Transverse colon (tissue), 4 donors: Measurements from ENCODE around the gene PLCXD1.

Experiments
- EP300 ChIP-seq: sonication (generic); formaldehyde crosslinking; IDR thresholded peaks from one replicate; pipeline ENCODE4 v1.6.1; 2017; ENCODE audit warnings: antibody characterized with exemption, low read depth
- POLR2A ChIP-seq: fragments of 450-650 bp; IDR thresholded peaks from one replicate; pipeline ENCODE4 v1.6.1; 2016; ENCODE audit warnings: antibody characterized with exemption, mild to moderate bottlenecking, moderate library complexity
- POLR2AphosphoS5 ChIP-seq, 3 donors: sonication (generic); formaldehyde crosslinking; IDR thresholded peaks; one replicate each; pipeline ENCODE4 v1.6.1; 2016; ENCODE audit warnings: antibody characterized with exemption in 3 of 3
- TF ChIP-seq, protein P1 (sequence below), 5 experiments: fragments of 200-600 bp in 3 of 5; fragments of 450-650 bp in 2 of 5; sonication (generic) in 3 of 5; IDR thresholded peaks; 1 replicate in 2 of 5; 2 replicates in 3 of 5; pipeline ENCODE4 v1.5.1; 2016 to 2017; ENCODE audit warnings: antibody characterized with exemption in 5 of 5, inconsistent platforms in 3 of 5, mild to moderate bottlenecking in 2 of 5, moderate library complexity in 1 of 5

DNA sequence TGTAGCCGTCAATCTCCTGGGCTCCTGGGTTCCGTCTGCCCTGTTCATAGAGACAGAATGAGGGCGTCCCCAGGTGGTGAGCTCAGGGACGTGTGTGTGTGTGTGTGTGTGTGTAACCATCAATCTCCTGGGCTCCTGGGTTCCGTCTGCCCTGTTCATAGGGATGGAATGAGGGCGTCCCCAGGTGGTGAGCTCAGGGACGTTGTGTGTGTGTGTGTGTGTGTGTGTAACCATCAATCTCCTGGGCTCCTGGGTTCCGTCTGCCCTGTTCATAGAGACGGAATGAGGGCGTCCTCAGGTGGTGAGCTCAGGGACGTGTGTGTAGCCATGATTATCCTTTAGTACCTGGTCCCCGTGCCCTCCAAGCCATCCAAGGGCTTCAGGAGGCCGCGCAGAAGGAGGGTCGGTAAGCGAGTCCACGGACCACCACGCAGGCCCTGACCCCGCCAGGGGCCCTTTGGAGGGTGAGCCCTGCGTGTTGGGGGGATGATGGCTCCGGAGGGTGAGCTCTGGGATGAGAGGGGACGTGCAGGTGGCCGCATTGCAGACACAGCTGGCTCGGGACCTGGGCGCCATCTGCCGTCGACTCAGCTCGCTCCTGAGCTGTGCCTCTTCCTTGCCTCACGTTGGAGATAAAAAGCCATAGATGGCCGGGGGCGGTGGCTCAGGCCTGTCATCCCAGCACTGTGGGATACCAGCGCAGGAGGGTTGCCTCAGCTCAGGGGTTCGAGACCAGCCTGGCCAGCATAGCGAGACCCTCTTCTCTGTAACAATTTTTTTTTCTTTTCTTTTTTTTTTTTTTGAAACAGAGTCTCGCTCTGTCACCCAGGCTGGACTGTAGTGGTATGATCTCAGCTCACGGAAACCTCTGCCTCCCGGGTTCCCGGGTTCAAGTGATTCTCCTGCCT lies 42.8 kb downstream of the PLCXD1 start:
- no peak for TF ChIP-seq POLR2A
- TF ChIP-seq, protein P1, sequence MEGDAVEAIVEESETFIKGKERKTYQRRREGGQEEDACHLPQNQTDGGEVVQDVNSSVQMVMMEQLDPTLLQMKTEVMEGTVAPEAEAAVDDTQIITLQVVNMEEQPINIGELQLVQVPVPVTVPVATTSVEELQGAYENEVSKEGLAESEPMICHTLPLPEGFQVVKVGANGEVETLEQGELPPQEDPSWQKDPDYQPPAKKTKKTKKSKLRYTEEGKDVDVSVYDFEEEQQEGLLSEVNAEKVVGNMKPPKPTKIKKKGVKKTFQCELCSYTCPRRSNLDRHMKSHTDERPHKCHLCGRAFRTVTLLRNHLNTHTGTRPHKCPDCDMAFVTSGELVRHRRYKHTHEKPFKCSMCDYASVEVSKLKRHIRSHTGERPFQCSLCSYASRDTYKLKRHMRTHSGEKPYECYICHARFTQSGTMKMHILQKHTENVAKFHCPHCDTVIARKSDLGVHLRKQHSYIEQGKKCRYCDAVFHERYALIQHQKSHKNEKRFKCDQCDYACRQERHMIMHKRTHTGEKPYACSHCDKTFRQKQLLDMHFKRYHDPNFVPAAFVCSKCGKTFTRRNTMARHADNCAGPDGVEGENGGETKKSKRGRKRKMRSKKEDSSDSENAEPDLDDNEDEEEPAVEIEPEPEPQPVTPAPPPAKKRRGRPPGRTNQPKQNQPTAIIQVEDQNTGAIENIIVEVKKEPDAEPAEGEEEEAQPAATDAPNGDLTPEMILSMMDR (IDR thresholded peaks at IDR 0.05) = no peak
- no peak for TF ChIP-seq POLR2AphosphoS5 (IDR thresholded peaks at IDR 0.05)
- no peak for TF ChIP-seq EP300
